ENCODE measurements around the gene GOSR1.
A peak's percentile ranks its signal among the peaks of the same experiment; 100 is the strongest.
"Not testable (repeated sequence)": the region's sequence is repeated elsewhere in the genome, so short reads cannot be mapped to it uniquely, and the experiment has no call there.

The GOSR1 gene

DNA sequence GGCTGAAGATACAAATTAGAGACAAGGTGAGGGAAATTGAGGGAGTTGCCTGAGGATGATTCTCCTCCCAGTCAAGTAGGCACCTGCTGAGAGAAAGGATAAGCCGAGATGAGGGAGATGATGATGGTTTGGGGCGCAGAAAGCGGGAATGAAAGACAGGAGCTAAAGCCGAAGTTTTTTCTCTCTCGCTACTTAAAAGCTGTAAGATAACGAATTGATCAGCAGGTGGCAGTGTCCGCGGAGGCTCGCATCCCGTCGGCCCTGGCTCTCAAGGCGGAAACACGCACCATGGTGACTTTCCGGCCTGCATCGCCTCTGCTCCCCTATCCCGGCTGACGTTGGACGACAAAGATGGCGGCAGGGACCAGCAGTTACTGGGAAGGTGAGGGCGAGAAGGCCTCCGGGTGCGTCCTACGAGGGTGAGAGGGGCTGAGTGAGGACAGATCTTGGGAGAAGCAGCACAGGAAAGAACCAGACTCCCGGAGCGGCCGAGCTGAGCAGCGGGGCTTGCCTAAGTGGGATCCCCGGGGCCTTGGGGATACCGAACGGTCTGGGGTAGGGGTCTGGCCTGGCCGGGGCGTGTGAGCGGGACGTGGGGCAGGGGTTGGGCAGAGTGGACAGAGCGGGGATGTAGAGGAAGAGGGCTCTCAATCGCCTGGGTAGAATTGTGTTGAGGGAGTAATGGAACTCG lies at the start of gene GOSR1:
Gene GOSR1 (plus strand): TSS at position 326 of the 691 bp plus-strand sequence. CDS start 26 bp downstream, at position 352.
- H3K27me3 ChIP-seq (ENCODE audit: control insufficient read depth in 1 of 2, insufficient read depth in 2 of 2, low read length in 2 of 2): no peaks in the 10 kb centered on the region
- peak within 1 kb of the TSS; percentile 92 to 99 for H3K9ac ChIP-seq (ENCODE audit: low read depth in 1 of 2, low read length in 2 of 2)
- H3K9me3 ChIP-seq (ENCODE audit: control insufficient read depth in 1 of 2, low read length in 2 of 2): no peaks in the 10 kb centered on the region
- peaks cover 5 to 14% of the 10 kb centered on the region in 2 donors for H3K4me1 ChIP-seq (ENCODE audit: control insufficient read depth in 1 of 2, insufficient read depth in 2 of 2, low read length in 2 of 2)
- H3K36me3 ChIP-seq (ENCODE audit: control insufficient read depth in 1 of 2, insufficient read depth in 2 of 2, low read length in 2 of 2): peaks cover under 1 to 9% of the 10 kb centered on the region in 2 donors
- H3K27ac ChIP-seq (ENCODE audit: low read depth, low read length): peak within 1 kb of the TSS; percentile 81
- H3K4me3 ChIP-seq (ENCODE audit: low read depth in 1 of 2, low read length in 2 of 2): peak within 1 kb of the TSS; percentile 94 to 96

DNA sequence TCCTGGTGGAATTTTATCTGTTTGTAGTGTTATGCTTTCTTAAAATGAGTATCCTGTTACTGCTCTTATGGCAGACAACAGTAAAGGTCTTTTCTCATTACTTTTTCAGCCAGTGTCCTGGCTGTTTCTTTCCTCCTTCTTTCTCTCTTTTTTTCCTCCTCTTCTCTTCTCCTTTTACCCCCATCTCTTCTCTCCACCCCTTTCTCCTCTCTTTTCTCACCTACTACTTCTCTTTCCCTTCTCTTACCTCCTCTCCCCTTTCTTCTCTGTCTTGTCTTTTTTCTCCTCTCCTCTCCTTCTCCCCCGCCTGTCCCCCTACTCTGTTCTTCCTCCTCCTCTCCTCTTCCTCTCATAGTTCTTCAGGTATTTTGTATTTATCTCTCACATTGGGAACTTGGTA lies 49.6 kb upstream of the GOSR1 start:
- Histone ChIP-seq H3K27ac (ENCODE audit: low read depth, low read length) (no peak overlapping the region), H3K9ac (ENCODE audit: low read depth in 1 of 2, low read length in 2 of 2) (no peak overlapping the region), H3K36me3 (ENCODE audit: control insufficient read depth in 1 of 2, insufficient read depth in 2 of 2, low read length in 2 of 2) (peaks cover 7 to 38% of the 10 kb centered on the region in 2 donors), H3K9me3 (ENCODE audit: control insufficient read depth in 1 of 2, low read length in 2 of 2) (no peaks in the 10 kb centered on the region), H3K4me1 (ENCODE audit: control insufficient read depth in 1 of 2, insufficient read depth in 2 of 2, low read length in 2 of 2) (no peaks in the 10 kb centered on the region), H3K4me3 (ENCODE audit: low read depth in 1 of 2, low read length in 2 of 2) (no peak overlapping the region), H3K27me3 (ENCODE audit: control insufficient read depth in 1 of 2, insufficient read depth in 2 of 2, low read length in 2 of 2) (no peaks in the 10 kb centered on the region)

DNA sequence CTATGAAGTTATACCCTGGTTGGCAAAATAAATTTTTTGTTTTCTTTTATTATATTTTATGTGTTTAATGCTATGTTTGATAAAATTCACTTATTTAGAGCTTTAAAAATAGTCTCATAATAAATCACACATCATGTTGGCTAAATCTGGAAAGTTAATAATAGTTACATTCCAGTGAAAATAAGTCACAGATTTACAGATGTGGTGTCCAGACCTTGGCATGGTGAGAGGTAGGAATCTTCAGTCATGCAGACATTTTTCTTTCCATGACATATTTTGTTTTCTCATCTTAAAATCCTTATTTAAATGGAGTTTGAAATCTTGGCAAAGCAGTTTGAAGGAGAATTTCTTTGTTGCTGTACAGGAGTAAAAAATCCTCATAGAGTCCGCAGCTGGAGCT lies 48.1 kb upstream of the GOSR1 start:
- Histone ChIP-seq H3K4me3 (ENCODE audit: low read depth in 1 of 2, low read length in 2 of 2) (no peak overlapping the region), H3K9me3 (ENCODE audit: control insufficient read depth in 1 of 2, low read length in 2 of 2) (no peaks in the 10 kb centered on the region), H3K4me1 (ENCODE audit: control insufficient read depth in 1 of 2, insufficient read depth in 2 of 2, low read length in 2 of 2) (no peaks in the 10 kb centered on the region), H3K27ac (ENCODE audit: low read depth, low read length) (no peak overlapping the region), H3K36me3 (ENCODE audit: control insufficient read depth in 1 of 2, insufficient read depth in 2 of 2, low read length in 2 of 2) (peaks cover 4 to 36% of the 10 kb centered on the region in 2 donors), H3K9ac (ENCODE audit: low read depth in 1 of 2, low read length in 2 of 2) (no peak overlapping the region), H3K27me3 (ENCODE audit: control insufficient read depth in 1 of 2, insufficient read depth in 2 of 2, low read length in 2 of 2) (no peaks in the 10 kb centered on the region)

DNA sequence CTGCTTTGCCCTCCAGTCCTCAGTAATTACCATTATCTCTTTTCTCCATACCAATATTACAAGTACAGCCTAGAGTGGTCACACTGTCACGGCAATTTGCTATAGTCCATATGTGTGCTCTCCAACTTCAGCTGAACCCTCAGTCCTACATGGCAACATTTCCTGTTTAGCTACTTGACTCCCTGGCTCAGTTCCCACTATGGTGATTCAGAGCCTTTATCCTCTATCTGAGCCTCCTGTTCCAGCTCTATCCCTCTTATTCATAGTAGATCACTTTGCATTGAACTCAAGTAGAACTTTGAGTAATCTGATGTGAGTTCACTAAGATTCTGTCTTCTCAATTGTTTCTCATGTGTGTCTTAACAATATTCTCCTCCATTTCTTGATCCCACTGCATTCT lies 43.7 kb upstream of the GOSR1 start:
- no peak overlapping the region for H3K27ac ChIP-seq (ENCODE audit: low read depth, low read length)
- H3K36me3 ChIP-seq (ENCODE audit: control insufficient read depth in 1 of 2, insufficient read depth in 2 of 2, low read length in 2 of 2): peaks cover 4 to 30% of the 10 kb centered on the region in 2 donors
- no peak overlapping the region for H3K4me3 ChIP-seq (ENCODE audit: low read depth in 1 of 2, low read length in 2 of 2)
- no peaks in the 10 kb centered on the region for H3K4me1 ChIP-seq (ENCODE audit: control insufficient read depth in 1 of 2, insufficient read depth in 2 of 2, low read length in 2 of 2)
- H3K9me3 ChIP-seq (ENCODE audit: control insufficient read depth in 1 of 2, low read length in 2 of 2): no peaks in the 10 kb centered on the region
- no peaks in the 10 kb centered on the region for H3K27me3 ChIP-seq (ENCODE audit: control insufficient read depth in 1 of 2, insufficient read depth in 2 of 2, low read length in 2 of 2)
- no peak overlapping the region for H3K9ac ChIP-seq (ENCODE audit: low read depth in 1 of 2, low read length in 2 of 2)

DNA sequence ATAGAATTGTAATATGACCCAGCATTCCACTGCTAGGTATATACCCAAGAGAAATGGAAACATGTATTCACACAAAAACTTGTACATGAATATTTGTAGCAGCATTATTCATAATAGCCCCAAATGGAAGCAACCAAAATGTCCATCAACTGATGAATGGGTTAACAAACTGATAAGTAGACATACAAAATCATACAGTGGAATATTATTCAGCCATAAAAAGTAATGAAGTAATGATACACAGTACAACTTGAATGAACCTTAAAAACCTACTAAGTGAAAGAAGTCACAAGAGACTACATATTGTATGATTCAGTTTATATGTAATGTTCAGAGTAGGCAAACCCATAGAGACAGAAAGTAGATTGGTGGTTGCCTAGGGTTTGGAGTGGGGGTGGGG lies 40.5 kb upstream of the GOSR1 start:
- Histone ChIP-seq H3K4me3 (ENCODE audit: low read depth in 1 of 2, low read length in 2 of 2) (no peak overlapping the region), H3K9ac (ENCODE audit: low read depth in 1 of 2, low read length in 2 of 2) (no peak overlapping the region), H3K9me3 (ENCODE audit: control insufficient read depth in 1 of 2, low read length in 2 of 2) (no peaks in the 10 kb centered on the region), H3K36me3 (ENCODE audit: control insufficient read depth in 1 of 2, insufficient read depth in 2 of 2, low read length in 2 of 2) (peaks cover 4 to 22% of the 10 kb centered on the region in 2 donors), H3K27ac (ENCODE audit: low read depth, low read length) (no peak overlapping the region), H3K4me1 (ENCODE audit: control insufficient read depth in 1 of 2, insufficient read depth in 2 of 2, low read length in 2 of 2) (no peaks in the 10 kb centered on the region), H3K27me3 (ENCODE audit: control insufficient read depth in 1 of 2, insufficient read depth in 2 of 2, low read length in 2 of 2) (no peaks in the 10 kb centered on the region)

DNA sequence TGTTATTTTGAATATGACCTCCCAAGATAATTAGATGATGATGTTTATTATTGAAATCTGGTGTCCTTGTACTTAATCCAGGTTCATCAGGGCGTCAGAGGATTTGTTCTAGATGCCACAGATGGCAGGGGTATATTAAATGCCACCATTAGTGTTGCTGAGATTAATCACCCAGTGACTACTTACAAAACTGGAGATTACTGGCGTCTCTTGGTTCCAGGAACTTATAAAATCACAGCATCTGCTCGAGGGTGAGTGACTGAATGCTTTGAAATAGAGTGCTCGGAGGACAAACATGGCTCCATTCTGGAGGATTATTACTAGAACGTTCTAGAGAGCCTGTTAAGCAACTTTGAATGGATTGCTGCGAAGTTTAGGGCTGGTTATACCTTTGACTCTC lies 33.5 kb upstream of the GOSR1 start:
- no peaks in the 10 kb centered on the region for H3K27me3 ChIP-seq (ENCODE audit: control insufficient read depth in 1 of 2, insufficient read depth in 2 of 2, low read length in 2 of 2)
- no peaks in the 10 kb centered on the region for H3K9me3 ChIP-seq (ENCODE audit: control insufficient read depth in 1 of 2, low read length in 2 of 2)
- H3K27ac ChIP-seq (ENCODE audit: low read depth, low read length): no peak overlapping the region
- no peak overlapping the region for H3K9ac ChIP-seq (ENCODE audit: low read depth in 1 of 2, low read length in 2 of 2)
- no peaks in the 10 kb centered on the region for H3K4me1 ChIP-seq (ENCODE audit: control insufficient read depth in 1 of 2, insufficient read depth in 2 of 2, low read length in 2 of 2)
- H3K36me3 ChIP-seq (ENCODE audit: control insufficient read depth in 1 of 2, insufficient read depth in 2 of 2, low read length in 2 of 2): peaks cover 0 to 10% of the 10 kb centered on the region in 2 donors
- H3K4me3 ChIP-seq (ENCODE audit: low read depth in 1 of 2, low read length in 2 of 2): no peak overlapping the region

DNA sequence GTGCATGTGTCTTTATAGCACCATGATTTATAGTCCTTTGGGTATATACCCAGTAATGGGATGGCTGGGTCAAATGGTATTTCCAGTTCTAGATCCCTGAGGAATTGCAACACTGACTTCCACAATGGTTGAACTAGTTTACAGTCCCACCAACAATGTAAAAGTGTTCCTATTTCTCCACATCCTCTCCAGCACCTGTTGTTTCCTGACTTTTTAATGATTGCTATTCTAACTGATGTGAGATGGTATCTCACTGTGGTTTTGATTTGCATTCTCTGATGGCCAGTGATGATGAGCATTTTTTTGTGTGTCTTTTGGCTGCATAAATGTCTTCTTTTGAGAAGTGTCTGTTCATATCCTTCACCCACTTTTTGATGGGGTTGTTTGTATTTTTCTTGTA lies 30.6 kb upstream of the GOSR1 start:
- not testable (repeated sequence) for H3K9ac ChIP-seq (ENCODE audit: low read depth in 1 of 2, low read length in 2 of 2); H3K9me3 ChIP-seq (ENCODE audit: control insufficient read depth in 1 of 2, low read length in 2 of 2); H3K27me3 ChIP-seq (ENCODE audit: control insufficient read depth in 1 of 2, insufficient read depth in 2 of 2, low read length in 2 of 2); H3K4me1 ChIP-seq (ENCODE audit: control insufficient read depth in 1 of 2, insufficient read depth in 2 of 2, low read length in 2 of 2); H3K4me3 ChIP-seq (ENCODE audit: low read depth in 1 of 2, low read length in 2 of 2); H3K27ac ChIP-seq (ENCODE audit: low read depth, low read length)
- H3K36me3 ChIP-seq (ENCODE audit: control insufficient read depth in 1 of 2, insufficient read depth in 2 of 2, low read length in 2 of 2): peaks cover 4 to 24% of the 10 kb centered on the region in 2 donors

DNA sequence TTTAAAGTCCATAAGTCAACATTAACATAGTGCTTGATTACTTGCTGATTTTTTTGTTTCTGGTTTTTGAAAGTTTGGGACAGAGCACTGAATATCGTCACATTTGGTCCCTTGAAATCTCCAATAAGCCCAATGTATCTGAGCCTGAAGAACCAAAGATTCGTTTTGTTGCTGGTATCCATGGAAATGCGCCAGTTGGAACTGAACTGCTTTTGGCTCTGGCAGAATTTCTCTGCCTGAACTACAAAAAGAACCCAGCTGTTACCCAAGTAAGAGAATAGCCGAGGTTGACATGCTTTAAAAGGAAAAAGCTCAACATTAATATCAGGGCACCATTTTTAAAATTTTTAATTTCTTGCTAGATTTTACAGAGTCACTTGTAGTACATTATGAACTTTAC lies 27.7 kb upstream of the GOSR1 start:
- Histone ChIP-seq H3K36me3 (ENCODE audit: control insufficient read depth in 1 of 2, insufficient read depth in 2 of 2, low read length in 2 of 2) (peaks cover 4 to 33% of the 10 kb centered on the region in 2 donors), H3K4me3 (ENCODE audit: low read depth in 1 of 2, low read length in 2 of 2) (no peak overlapping the region), H3K9ac (ENCODE audit: low read depth in 1 of 2, low read length in 2 of 2) (no peak overlapping the region), H3K9me3 (ENCODE audit: control insufficient read depth in 1 of 2, low read length in 2 of 2) (no peaks in the 10 kb centered on the region), H3K27ac (ENCODE audit: low read depth, low read length) (no peak overlapping the region), H3K4me1 (ENCODE audit: control insufficient read depth in 1 of 2, insufficient read depth in 2 of 2, low read length in 2 of 2) (no peaks in the 10 kb centered on the region), H3K27me3 (ENCODE audit: control insufficient read depth in 1 of 2, insufficient read depth in 2 of 2, low read length in 2 of 2) (no peaks in the 10 kb centered on the region)

DNA sequence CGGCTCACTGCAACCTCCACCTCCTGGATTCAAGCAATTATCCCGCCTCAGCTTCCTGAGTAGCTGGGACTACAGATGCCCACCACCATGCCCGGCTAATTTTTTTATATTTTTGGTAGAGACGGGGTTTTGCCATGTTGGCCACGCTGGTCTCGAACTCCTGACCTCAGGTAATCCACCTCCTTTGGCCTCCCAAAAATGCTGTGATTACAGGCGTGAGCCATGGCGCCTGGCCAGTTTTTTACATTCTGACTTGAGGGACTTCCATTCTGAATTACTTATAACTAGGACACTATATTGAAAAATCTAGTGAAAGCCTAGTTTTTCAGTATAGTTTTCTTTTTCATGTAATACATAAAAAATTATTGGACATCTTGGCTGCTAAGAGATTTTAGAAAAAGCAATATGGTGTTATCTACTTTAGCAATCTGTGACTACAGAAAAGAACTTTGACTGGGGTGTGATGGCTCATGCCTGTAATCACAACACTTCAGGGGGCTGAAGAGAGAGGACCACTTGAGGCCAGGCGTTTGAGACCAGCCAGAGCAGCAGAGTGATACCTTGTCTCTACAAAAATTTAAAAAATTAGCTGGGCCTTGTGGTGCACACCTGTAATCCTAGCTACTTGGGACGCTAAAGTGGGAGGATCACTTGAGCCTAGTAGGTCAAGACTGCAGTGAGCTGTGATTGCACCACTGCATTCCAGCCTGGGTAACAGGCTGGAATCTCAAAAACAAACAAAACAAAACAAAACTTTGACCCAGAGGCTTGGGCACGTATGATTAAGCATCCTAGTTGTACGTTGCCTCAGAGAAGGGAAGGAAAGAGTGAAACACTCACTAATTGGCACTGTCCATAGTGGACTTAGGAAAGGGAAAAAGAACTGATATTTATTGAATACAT lies 26.8 kb upstream of the GOSR1 start:
- Histone ChIP-seq H3K9me3 (ENCODE audit: control insufficient read depth in 1 of 2, low read length in 2 of 2) (no peaks in the 10 kb centered on the region), H3K36me3 (ENCODE audit: control insufficient read depth in 1 of 2, insufficient read depth in 2 of 2, low read length in 2 of 2) (peaks cover 6 to 38% of the 10 kb centered on the region in 2 donors), H3K9ac (ENCODE audit: low read depth in 1 of 2, low read length in 2 of 2) (no peak overlapping the region), H3K27ac (ENCODE audit: low read depth, low read length) (no peak overlapping the region), H3K4me1 (ENCODE audit: control insufficient read depth in 1 of 2, insufficient read depth in 2 of 2, low read length in 2 of 2) (no peaks in the 10 kb centered on the region), H3K4me3 (ENCODE audit: low read depth in 1 of 2, low read length in 2 of 2) (no peak overlapping the region), H3K27me3 (ENCODE audit: control insufficient read depth in 1 of 2, insufficient read depth in 2 of 2, low read length in 2 of 2) (no peaks in the 10 kb centered on the region)

DNA sequence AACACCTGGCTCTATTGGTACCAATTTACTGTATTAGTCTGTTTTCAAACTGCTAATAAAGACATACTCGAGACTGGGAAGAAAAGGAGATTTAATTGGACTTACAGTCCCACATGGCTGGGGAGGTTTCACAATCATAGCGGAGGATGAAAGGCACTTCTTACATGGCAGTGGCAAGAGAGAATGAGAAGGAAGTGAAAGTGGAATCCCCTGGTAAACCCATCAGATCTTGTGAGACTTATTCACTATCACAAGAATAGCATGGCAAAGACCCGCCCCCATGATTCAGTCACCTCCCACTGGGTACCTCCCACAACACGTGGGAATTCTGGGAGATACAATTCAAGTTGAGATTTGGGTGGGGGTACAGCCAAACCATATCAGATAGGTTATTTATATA lies 22.6 kb upstream of the GOSR1 start:
- Histone ChIP-seq H3K9ac (ENCODE audit: low read depth in 1 of 2, low read length in 2 of 2) (no peak overlapping the region), H3K4me1 (ENCODE audit: control insufficient read depth in 1 of 2, insufficient read depth in 2 of 2, low read length in 2 of 2) (no peaks in the 10 kb centered on the region), H3K27ac (ENCODE audit: low read depth, low read length) (no peak overlapping the region), H3K9me3 (ENCODE audit: control insufficient read depth in 1 of 2, low read length in 2 of 2) (no peaks in the 10 kb centered on the region), H3K27me3 (ENCODE audit: control insufficient read depth in 1 of 2, insufficient read depth in 2 of 2, low read length in 2 of 2) (no peaks in the 10 kb centered on the region), H3K4me3 (ENCODE audit: low read depth in 1 of 2, low read length in 2 of 2) (no peak overlapping the region), H3K36me3 (ENCODE audit: control insufficient read depth in 1 of 2, insufficient read depth in 2 of 2, low read length in 2 of 2) (peaks cover 15 to 55% of the 10 kb centered on the region in 2 donors)
